Mucosa of rectum (tissue), 2 donors: ENCODE results near the gene SNX11.
A peak's percentile ranks its signal among the peaks of the same experiment; 100 is the strongest.

Experiments used
- H3K27ac ChIP-seq, 2 donors: one replicate each; pipeline ENCODE4 v1.7.0; 2013; ENCODE audit warnings: inconsistent platforms in 2 of 2, low read depth in 2 of 2, low read length in 2 of 2
- H3K27me3 ChIP-seq, 2 donors: one replicate each; pipeline ENCODE4 v1.7.0; 2013; ENCODE audit warnings: low read length in 2 of 2; ENCODE audit not compliant: control insufficient read depth in 2 of 2, insufficient read depth in 2 of 2
- H3K36me3 ChIP-seq, 2 donors: one replicate each; pipeline ENCODE4 v1.7.0; 2013; ENCODE audit warnings: low read length in 2 of 2; ENCODE audit not compliant: control insufficient read depth in 2 of 2, insufficient read depth in 2 of 2
- H3K4me1 ChIP-seq, 2 donors: one replicate each; pipeline ENCODE4 v1.7.0; 2013; ENCODE audit warnings: low read length in 2 of 2, mild to moderate bottlenecking in 1 of 2; ENCODE audit not compliant: control insufficient read depth in 2 of 2, insufficient read depth in 2 of 2
- H3K4me3 ChIP-seq, 2 donors: one replicate each; pipeline ENCODE4 v1.7.0; 2013; ENCODE audit warnings: low read length in 2 of 2
- H3K9ac ChIP-seq, 2 donors: one replicate each; pipeline ENCODE4 v1.7.0; 2013; ENCODE audit warnings: low read length in 2 of 2, low read depth in 1 of 2, mild to moderate bottlenecking in 1 of 2
- H3K9me3 ChIP-seq, 2 donors: one replicate each; pipeline ENCODE4 v1.7.0; 2013; ENCODE audit warnings: low read length in 2 of 2; ENCODE audit not compliant: control insufficient read depth in 2 of 2
- donor health status: healthy.
- donor health status: Normal muscosa, but diverticular disease.

SNX11 gene

GRCh38 chr17:48093341-48094045 lies 14.1 kb upstream of the SNX11 start:
- Histone ChIP-seq H3K27ac (peak overlapping the region; percentile 59 to 83), H3K36me3 (no peaks in the 10 kb centered on the region), H3K27me3 (no peaks in the 10 kb centered on the region), H3K9me3 (no peaks in the 10 kb centered on the region), H3K4me3 (peak overlapping the region in 1 of 2 donors; percentile 16), H3K9ac (peak overlapping the region in 1 of 2 donors; percentile 33), H3K4me1 (peaks cover 4 to 8% of the 10 kb centered on the region in 2 donors)

GRCh38 chr17:48095611-48096010 lies 12.0 kb upstream of the SNX11 start:
- no peak overlapping the region for H3K4me3 ChIP-seq
- H3K36me3 ChIP-seq: no peaks in the 10 kb centered on the region
- H3K27ac ChIP-seq: no peak overlapping the region
- no peaks in the 10 kb centered on the region for H3K27me3 ChIP-seq
- no peak overlapping the region for H3K9ac ChIP-seq
- no peaks in the 10 kb centered on the region for H3K9me3 ChIP-seq
- H3K4me1 ChIP-seq: peaks cover 8 to 14% of the 10 kb centered on the region in 2 donors

- H3K4me3 ChIP-seq: peak overlapping the region; percentile 63 to 82
- H3K36me3 ChIP-seq: no peaks in the 10 kb centered on the region
- no peaks in the 10 kb centered on the region for H3K27me3 ChIP-seq
- peak overlapping the region in 1 of 2 donors; percentile 67 for H3K9ac ChIP-seq
- peak overlapping the region in 1 of 2 donors; percentile 80 for H3K27ac ChIP-seq
- no peaks in the 10 kb centered on the region for H3K9me3 ChIP-seq
- peaks cover 5 to 8% of the 10 kb centered on the region in 2 donors for H3K4me1 ChIP-seq
Measured at GRCh38 chr17:48100160-48100559, 7.4 kb upstream of the SNX11 start.

GRCh38 chr17:48100591-48101011 lies 7.0 kb upstream of the SNX11 start:
- H3K27me3 ChIP-seq: no peaks in the 10 kb centered on the region
- H3K27ac ChIP-seq: peak overlapping the region; percentile 73 to 80
- no peaks in the 10 kb centered on the region for H3K9me3 ChIP-seq
- peaks cover 5 to 8% of the 10 kb centered on the region in 2 donors for H3K4me1 ChIP-seq
- H3K4me3 ChIP-seq: peak overlapping the region; percentile 63 to 82
- H3K9ac ChIP-seq: peak overlapping the region; percentile 44 to 67
- no peaks in the 10 kb centered on the region for H3K36me3 ChIP-seq

GRCh38 chr17:48101012-48101720 lies 6.4 kb upstream of the SNX11 start, which contains the start of gene CBX1:
Gene CBX1 (minus strand): TSS chr17:48101478. CDS start chr17:48077004, 24,474 bp downstream.
- Histone ChIP-seq H3K27ac (peak within 1 kb of the TSS; percentile 73 to 80), H3K4me3 (peak within 1 kb of the TSS; percentile 63 to 82), H3K9me3 (no peaks in the 10 kb centered on the region), H3K4me1 (peaks cover 5 to 8% of the 10 kb centered on the region in 2 donors), H3K27me3 (no peaks in the 10 kb centered on the region), H3K36me3 (no peaks in the 10 kb centered on the region), H3K9ac (peak within 1 kb of the TSS; percentile 67 to 70)

DNA sequence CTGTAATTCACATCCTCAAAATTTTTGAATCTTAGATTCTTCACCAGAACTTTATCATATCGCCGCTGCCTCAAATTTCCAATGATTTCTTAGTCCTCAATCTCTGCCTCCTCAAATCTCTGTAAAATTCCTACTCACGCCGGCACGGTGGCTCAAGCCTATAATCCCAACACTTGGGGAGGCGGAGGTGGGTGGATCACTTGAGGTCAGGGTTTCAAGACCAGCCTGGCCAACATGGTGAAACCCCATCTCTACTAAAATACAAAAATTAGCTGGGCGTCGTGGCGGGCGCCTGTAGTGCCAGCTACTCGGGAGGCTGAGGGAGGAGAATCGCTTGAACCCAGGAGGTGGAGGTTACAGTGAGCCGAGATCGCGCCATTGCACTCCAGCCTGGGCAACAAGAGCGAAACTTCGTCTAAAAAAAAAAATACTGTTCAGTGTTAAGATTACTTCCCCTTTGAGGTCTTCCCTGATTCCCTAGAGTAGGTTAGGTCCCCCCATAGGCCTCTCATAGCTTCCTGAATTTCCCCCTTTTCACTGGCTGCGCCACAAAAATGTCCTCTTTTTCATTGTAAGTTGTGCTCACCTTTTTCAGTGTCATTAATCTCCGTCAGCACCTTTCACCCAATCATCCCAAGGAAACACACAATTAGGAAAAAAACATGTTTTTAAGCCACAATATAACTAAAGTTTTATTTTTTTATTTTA lies 5.4 kb upstream of the SNX11 start:
- H3K36me3 ChIP-seq: no peaks in the 10 kb centered on the region
- peaks cover 4 to 5% of the 10 kb centered on the region in 2 donors for H3K4me1 ChIP-seq
- peak overlapping the region in 1 of 2 donors; percentile 82 for H3K4me3 ChIP-seq
- H3K27me3 ChIP-seq: no peaks in the 10 kb centered on the region
- H3K9me3 ChIP-seq: no peaks in the 10 kb centered on the region
- H3K9ac ChIP-seq: no peak overlapping the region
- H3K27ac ChIP-seq: no peak overlapping the region

DNA sequence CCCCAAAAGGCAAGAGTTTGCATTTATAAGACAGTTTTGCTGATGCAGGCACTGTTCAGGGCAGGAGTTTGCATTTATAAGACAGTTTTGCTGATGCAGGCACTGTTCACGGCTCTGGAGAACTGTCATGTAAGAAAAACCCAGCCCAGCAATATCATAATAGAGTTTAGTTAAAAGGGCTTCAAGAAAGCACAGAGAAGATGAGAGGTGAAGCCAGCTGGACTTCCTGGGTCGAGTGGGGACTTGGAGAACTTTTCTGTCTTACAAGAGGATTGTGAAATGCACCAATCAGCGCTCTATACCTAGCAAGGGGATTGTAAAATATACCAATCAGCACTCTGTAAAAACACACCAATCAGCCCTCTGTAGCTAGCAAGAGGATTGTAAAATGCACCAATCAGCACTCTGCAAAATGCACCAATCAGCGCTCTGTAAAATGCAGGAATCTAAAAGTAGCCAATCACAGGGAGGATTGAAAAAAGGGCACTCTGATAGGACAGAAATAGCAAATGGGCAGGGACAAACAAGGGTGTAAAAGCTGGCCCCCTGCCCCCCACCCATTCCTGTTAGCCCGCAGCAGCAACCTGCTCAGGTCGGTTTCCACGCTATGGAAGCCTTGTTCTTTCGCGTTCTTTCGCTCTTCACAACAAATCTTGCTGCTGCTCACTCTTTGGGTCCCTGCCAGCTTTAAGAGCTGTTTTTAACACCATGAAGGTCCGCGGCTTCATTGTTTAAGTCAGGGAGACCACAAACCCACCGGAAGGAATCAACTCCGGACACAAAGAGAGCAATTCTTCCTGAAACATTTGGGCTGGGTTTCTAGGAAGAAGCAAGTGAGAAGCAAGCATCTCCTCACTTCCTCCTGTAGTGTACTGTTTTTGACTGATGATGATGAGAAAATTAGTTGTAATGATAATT lies 4.5 kb upstream of the SNX11 start:
- no peaks in the 10 kb centered on the region for H3K9me3 ChIP-seq

DNA sequence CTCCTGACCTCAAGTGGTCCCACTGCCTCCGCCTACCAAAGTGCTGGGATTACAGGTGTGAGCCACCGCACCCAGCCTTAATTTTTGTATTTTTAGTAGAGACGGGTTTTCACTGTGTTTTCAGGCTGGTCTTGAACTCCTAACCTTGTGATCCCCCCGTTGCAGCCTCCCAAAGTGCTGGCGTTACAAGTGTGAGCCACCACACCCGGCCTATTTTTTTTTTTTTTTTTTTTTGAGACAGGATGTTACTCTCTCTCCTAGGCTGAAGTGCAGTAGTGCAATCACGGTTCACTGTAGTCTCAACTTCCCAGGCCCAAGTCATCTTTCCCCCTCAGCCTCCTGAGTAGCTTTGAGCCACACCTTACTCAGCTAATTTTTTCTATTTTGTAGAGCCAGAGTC lies 3.1 kb upstream of the SNX11 start:
- Histone ChIP-seq H3K9ac (no peak overlapping the region), H3K4me1 (peaks cover 8 to 11% of the 10 kb centered on the region in 2 donors), H3K27ac (no peak overlapping the region), H3K4me3 (no peak overlapping the region), H3K36me3 (no peaks in the 10 kb centered on the region), H3K27me3 (no peaks in the 10 kb centered on the region), H3K9me3 (no peaks in the 10 kb centered on the region)

More for the DNA sequence above, 4.5 kb upstream of the SNX11 start:
- Histone ChIP-seq H3K27me3 (no peaks in the 10 kb centered on the region), H3K9ac (no peak overlapping the region), H3K4me1 (peaks cover 7% of the 10 kb centered on the region in 2 donors), H3K4me3 (no peak overlapping the region), H3K36me3 (no peaks in the 10 kb centered on the region), H3K27ac (no peak overlapping the region)

GRCh38 chr17:48106802-48107136 lies 797 bp upstream of the SNX11 start:
- Histone ChIP-seq H3K9ac (peak overlapping the region; percentile 85 to 95), H3K4me3 (peak overlapping the region; percentile 94 to 97), H3K27me3 (no peaks in the 10 kb centered on the region), H3K27ac (peak overlapping the region; percentile 97), H3K36me3 (no peaks in the 10 kb centered on the region), H3K9me3 (no peaks in the 10 kb centered on the region), H3K4me1 (peaks cover 6% of the 10 kb centered on the region in 2 donors)
